Stimulated activated naive CD8-positive, alpha-beta T cell treated with anti-CD3 and anti-CD28 coated beads, Interleukin-15, Interleukin-2, amounts not matched to agents 100 ng/mL and 50 ng/mL, for 24 hours (primary cell): ENCODE measurements around the gene KRTAP12-2.

ENCODE experiments used
- H3K27ac Mint-ChIP-seq: one replicate; pipeline ENCODE4 v1.8.0; 2021; ENCODE audit warnings: mild to moderate bottlenecking, mixed read lengths
- H3K27me3 Mint-ChIP-seq: one replicate; pipeline ENCODE4 v1.8.0; 2021; ENCODE audit warnings: mixed read lengths
- H3K36me3 Mint-ChIP-seq: one replicate; pipeline ENCODE4 v1.8.0; 2021; ENCODE audit warnings: low read depth, mixed read lengths
- H3K4me1 Mint-ChIP-seq: one replicate; pipeline ENCODE4 v1.8.0; 2021; ENCODE audit warnings: low read depth, mixed read lengths
- H3K4me3 Mint-ChIP-seq: one replicate; pipeline ENCODE4 v1.8.0; 2021; ENCODE audit warnings: mild to moderate bottlenecking, mixed read lengths
- H3K9me3 Mint-ChIP-seq: one replicate; pipeline ENCODE4 v1.8.0; 2021; ENCODE audit warnings: mixed read lengths

KRTAP12-2 gene

GRCh38 chr21:44617071-44617501 is 49.6 kb downstream of the KRTAP12-2 start:
- H3K27ac Mint-ChIP-seq = no peak overlapping the region
- H3K4me3 Mint-ChIP-seq = no peak overlapping the region
- peaks cover 19% of the 10 kb centered on the region for H3K36me3 Mint-ChIP-seq
- H3K27me3 Mint-ChIP-seq = no peaks in the 10 kb centered on the region
- peaks cover 26% of the 10 kb centered on the region for H3K9me3 Mint-ChIP-seq
- H3K4me1 Mint-ChIP-seq = peaks cover 42% of the 10 kb centered on the region

- Mint-ChIP-seq H3K36me3 (peaks cover 19% of the 10 kb centered on the region), H3K4me3 (no peak overlapping the region), H3K27ac (no peak overlapping the region), H3K4me1 (peaks cover 42% of the 10 kb centered on the region), H3K27me3 (no peaks in the 10 kb centered on the region), H3K9me3 (peaks cover 27% of the 10 kb centered on the region)
These were observed 50.2 kb downstream of the KRTAP12-2 start for GRCh38 chr21:44616591-44616926.
